Measurements from ENCODE around the gene PLXDC2. TPM values are rescaled to one million over a fixed set of nuclear protein-coding genes. Genes with fewer than 3 reads are reported as not detected.

Gene PLXDC2
- total and polyA plus RNA-seq, 2 experiments from 2014 or later = 13.5 to 19.4 TPM

DNA sequence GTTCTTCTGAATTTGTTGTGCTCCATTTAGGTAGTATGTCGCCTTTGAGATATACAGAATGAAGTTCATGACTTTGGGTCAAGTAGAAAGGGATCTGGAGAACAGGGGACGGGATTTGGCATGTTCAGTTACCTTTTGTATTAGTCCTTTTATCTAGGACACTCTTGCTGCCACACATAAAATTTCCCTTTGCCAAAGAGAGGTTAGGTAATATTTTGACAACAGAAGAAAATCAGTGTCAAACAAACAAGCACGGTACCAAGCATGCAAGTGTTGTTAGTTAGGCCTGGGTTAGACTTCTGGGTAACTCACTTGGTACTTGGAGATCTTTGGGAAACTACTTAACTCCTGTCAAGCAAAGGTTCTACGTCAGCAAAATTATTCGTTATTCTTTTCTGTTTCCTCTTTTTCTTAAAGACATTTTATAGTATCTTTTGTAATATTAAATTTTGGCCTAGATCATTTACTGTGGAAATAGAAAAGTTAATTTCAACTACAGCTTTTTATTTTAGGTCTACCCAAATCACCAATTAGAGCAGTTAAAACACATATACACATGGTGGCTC lies 116.7 kb downstream of the PLXDC2 start (continued):
- TF ChIP-seq, protein P1, sequence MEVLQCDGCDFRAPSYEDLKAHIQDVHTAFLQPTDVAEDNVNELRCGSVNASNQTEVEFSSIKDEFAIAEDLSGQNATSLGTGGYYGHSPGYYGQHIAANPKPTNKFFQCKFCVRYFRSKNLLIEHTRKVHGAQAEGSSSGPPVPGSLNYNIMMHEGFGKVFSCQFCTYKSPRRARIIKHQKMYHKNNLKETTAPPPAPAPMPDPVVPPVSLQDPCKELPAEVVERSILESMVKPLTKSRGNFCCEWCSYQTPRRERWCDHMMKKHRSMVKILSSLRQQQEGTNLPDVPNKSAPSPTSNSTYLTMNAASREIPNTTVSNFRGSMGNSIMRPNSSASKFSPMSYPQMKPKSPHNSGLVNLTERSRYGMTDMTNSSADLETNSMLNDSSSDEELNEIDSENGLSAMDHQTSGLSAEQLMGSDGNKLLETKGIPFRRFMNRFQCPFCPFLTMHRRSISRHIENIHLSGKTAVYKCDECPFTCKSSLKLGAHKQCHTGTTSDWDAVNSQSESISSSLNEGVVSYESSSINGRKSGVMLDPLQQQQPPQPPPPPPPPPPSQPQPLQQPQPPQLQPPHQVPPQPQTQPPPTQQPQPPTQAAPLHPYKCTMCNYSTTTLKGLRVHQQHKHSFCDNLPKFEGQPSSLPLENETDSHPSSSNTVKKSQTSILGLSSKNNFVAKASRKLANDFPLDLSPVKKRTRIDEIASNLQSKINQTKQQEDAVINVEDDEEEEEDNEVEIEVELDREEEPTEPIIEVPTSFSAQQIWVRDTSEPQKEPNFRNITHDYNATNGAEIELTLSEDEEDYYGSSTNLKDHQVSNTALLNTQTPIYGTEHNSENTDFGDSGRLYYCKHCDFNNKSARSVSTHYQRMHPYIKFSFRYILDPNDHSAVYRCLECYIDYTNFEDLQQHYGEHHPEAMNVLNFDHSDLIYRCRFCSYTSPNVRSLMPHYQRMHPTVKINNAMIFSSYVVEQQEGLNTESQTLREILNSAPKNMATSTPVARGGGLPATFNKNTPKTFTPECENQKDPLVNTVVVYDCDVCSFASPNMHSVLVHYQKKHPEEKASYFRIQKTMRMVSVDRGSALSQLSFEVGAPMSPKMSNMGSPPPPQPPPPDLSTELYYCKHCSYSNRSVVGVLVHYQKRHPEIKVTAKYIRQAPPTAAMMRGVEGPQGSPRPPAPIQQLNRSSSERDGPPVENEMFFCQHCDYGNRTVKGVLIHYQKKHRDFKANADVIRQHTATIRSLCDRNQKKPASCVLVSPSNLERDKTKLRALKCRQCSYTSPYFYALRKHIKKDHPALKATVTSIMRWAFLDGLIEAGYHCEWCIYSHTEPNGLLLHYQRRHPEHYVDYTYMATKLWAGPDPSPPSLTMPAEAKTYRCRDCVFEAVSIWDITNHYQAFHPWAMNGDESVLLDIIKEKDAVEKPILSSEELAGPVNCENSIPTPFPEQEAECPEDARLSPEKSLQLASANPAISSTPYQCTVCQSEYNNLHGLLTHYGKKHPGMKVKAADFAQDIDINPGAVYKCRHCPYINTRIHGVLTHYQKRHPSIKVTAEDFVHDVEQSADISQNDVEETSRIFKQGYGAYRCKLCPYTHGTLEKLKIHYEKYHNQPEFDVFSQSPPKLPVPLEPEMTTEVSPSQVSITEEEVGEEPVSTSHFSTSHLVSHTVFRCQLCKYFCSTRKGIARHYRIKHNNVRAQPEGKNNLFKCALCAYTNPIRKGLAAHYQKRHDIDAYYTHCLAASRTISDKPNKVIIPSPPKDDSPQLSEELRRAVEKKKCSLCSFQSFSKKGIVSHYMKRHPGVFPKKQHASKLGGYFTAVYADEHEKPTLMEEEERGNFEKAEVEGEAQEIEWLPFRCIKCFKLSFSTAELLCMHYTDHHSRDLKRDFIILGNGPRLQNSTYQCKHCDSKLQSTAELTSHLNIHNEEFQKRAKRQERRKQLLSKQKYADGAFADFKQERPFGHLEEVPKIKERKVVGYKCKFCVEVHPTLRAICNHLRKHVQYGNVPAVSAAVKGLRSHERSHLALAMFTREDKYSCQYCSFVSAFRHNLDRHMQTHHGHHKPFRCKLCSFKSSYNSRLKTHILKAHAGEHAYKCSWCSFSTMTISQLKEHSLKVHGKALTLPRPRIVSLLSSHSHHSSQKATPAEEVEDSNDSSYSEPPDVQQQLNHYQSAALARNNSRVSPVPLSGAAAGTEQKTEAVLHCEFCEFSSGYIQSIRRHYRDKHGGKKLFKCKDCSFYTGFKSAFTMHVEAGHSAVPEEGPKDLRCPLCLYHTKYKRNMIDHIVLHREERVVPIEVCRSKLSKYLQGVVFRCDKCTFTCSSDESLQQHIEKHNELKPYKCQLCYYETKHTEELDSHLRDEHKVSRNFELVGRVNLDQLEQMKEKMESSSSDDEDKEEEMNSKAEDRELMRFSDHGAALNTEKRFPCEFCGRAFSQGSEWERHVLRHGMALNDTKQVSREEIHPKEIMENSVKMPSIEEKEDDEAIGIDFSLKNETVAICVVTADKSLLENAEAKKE (CRISPR knock-in tag; IDR thresholded peaks at IDR 0.05) = no peak
- TF ChIP-seq CREB1 (CRISPR knock-in tag; IDR thresholded peaks at IDR 0.05; ENCODE audit: low read depth) = no peak
- TF ChIP-seq NANOG (IDR thresholded peaks at IDR 0.05; ENCODE audit: borderline replicate concordance) = no peak
- no peak for TF ChIP-seq ZNF114 (CRISPR knock-in tag; IDR thresholded peaks at IDR 0.05)
- TF ChIP-seq EZH2 (IDR thresholded peaks at IDR 0.05; ENCODE audit: low read depth, unreplicated experiment) = no peak
- no peak for TF ChIP-seq POLR2AphosphoS5 (IDR thresholded peaks at IDR 0.05; ENCODE audit: low read depth)
- TF ChIP-seq, protein P2, sequence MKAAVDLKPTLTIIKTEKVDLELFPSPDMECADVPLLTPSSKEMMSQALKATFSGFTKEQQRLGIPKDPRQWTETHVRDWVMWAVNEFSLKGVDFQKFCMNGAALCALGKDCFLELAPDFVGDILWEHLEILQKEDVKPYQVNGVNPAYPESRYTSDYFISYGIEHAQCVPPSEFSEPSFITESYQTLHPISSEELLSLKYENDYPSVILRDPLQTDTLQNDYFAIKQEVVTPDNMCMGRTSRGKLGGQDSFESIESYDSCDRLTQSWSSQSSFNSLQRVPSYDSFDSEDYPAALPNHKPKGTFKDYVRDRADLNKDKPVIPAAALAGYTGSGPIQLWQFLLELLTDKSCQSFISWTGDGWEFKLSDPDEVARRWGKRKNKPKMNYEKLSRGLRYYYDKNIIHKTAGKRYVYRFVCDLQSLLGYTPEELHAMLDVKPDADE (IDR thresholded peaks at IDR 0.05) = no peak
- no peak for TF ChIP-seq JUNB (IDR thresholded peaks at IDR 0.05; ENCODE audit: unreplicated experiment)
- TF ChIP-seq ZNF331 (CRISPR knock-in tag; IDR thresholded peaks at IDR 0.05; ENCODE audit: low read depth) = no peak
- TF ChIP-seq EZH2phosphoT487 (IDR thresholded peaks at IDR 0.05; ENCODE audit: unreplicated experiment) = no peak
- TF ChIP-seq STAT1 (IDR thresholded peaks at IDR 0.05; ENCODE audit: unreplicated experiment) = no peak
